IMR-90 (cell line): ENCODE measurements around the gene FAM149A. TPM values are rescaled to one million over a fixed set of nuclear protein-coding genes. Genes with fewer than 3 reads are reported as not detected.

Experiments
- ATAC-seq: fragments of 200-7000 bp; cut with Tn5 transposase; 2 replicates; pipeline ENCODE4 v1.9.1; 2020; ENCODE audit warnings: low read depth, mild to moderate bottlenecking, moderate library complexity
- BruUV-seq: library from RNA; stranded (reverse); fragments of 400-500 nt; replicated peaks from 2 replicates; lab custom pipeline; 2021; lab: Mats Ljungman, UMichigan
- CTCF ChIA-PET: fragments of 300-600 bp; formaldehyde crosslinking; extraction: SDS; loops from one replicate; lab custom pipeline; 2021; ENCODE audit warnings: antibody characterized with exemption; lab: Yijun Ruan, JAX
- POLR2A ChIA-PET: fragments of 300-600 bp; sonication (Branson Sonifier 250); formaldehyde crosslinking; loops from one replicate; lab custom pipeline; 2022; ENCODE audit warnings: antibody characterized with exemption; ENCODE audit not compliant: unreplicated experiment; lab: Charles Lee
- DNase-seq: peaks from one replicate; pipeline ENCODE4 v3.0.0; 2013
- H2AFZ ChIP-seq: replicated peaks from 2 replicates; pipeline ENCODE3; 2013; ENCODE audit warnings: low read length, mild to moderate bottlenecking; ENCODE audit not compliant: poor library complexity
- H2AK5ac ChIP-seq: 2 replicates; pipeline ENCODE4 v1.6.1; 2013; ENCODE audit warnings: low read depth, low read length, inconsistent platforms
- H2AK9ac ChIP-seq: replicated peaks from 2 replicates; pipeline ENCODE3; 2013; ENCODE audit warnings: mild to moderate bottlenecking, low read depth, low read length, moderate library complexity; ENCODE audit not compliant: poor library complexity
- H2BK120ac ChIP-seq: 2 replicates; pipeline ENCODE4 v1.6.1; 2013; ENCODE audit warnings: low read depth, low read length, inconsistent platforms
- H2BK15ac ChIP-seq: 3 replicates; pipeline ENCODE4 v1.6.1; 2013; ENCODE audit warnings: low read depth, low read length, inconsistent platforms
- H2BK20ac ChIP-seq: 2 replicates; pipeline ENCODE4 v1.6.1; 2013; ENCODE audit warnings: low read depth, mild to moderate bottlenecking, inconsistent platforms, low read length, moderate library complexity
- H2BK5ac ChIP-seq: 2 replicates; pipeline ENCODE4 v1.6.1; 2013; ENCODE audit warnings: mild to moderate bottlenecking, low read depth, low read length, inconsistent platforms; ENCODE audit not compliant: poor library complexity, severe bottlenecking
- H3K14ac ChIP-seq: replicated peaks from 2 replicates; pipeline ENCODE4 v1.6.1; 2013; ENCODE audit warnings: low read depth, low read length, inconsistent platforms
- H3K18ac ChIP-seq: 2 replicates; pipeline ENCODE4 v1.6.1; 2013; ENCODE audit warnings: low read depth, low read length, control low read depth
- H3K23ac ChIP-seq: 2 replicates; pipeline ENCODE4 v1.6.1; 2013; ENCODE audit warnings: low read depth, low read length, inconsistent platforms
- H3K27ac ChIP-seq: 2 replicates; pipeline ENCODE4 v1.5.1; 2013; ENCODE audit warnings: mild to moderate bottlenecking, control low read depth, low read length; ENCODE audit not compliant: insufficient read depth
- H3K27me3 ChIP-seq: 2 replicates; pipeline ENCODE4 v1.6.1; 2013; ENCODE audit warnings: low read length; ENCODE audit not compliant: control insufficient read depth, insufficient read depth
- H3K36me3 ChIP-seq: 2 replicates; pipeline ENCODE4 v1.6.1; 2013; ENCODE audit warnings: low read length, mixed read lengths; ENCODE audit not compliant: control insufficient read depth, insufficient read depth
- H3K4ac ChIP-seq: 2 replicates; pipeline ENCODE4 v1.6.1; 2013; ENCODE audit warnings: low read depth, low read length, inconsistent platforms
- H3K4me1 ChIP-seq: 2 replicates; pipeline ENCODE4 v1.6.1; 2013; ENCODE audit warnings: low read length, mixed read lengths; ENCODE audit not compliant: control insufficient read depth, insufficient read depth
- H3K4me2 ChIP-seq: 2 replicates; pipeline ENCODE4 v1.6.1; 2013; ENCODE audit warnings: low read depth, mild to moderate bottlenecking, control low read depth, low read length, moderate library complexity
- H3K4me3 ChIP-seq: 2 replicates; pipeline ENCODE4 v1.5.1; 2013; ENCODE audit warnings: low read depth, mild to moderate bottlenecking, control low read depth, low read length, moderate library complexity; ENCODE audit not compliant: insufficient read depth
- H3K56ac ChIP-seq: 2 replicates; pipeline ENCODE4 v1.6.1; 2013; ENCODE audit warnings: low read length, inconsistent platforms; ENCODE audit not compliant: insufficient read depth; ENCODE audit errors: extremely low read depth
- H3K79me1 ChIP-seq, 2 experiments: 2 replicates each; pipeline ENCODE4 v1.6.1; 2013; ENCODE audit warnings: low read length in 2 of 2, inconsistent platforms in 1 of 2, low read depth in 1 of 2
- H3K9ac ChIP-seq: 2 replicates; pipeline ENCODE4 v1.6.1; 2013; ENCODE audit warnings: low read depth, low read length, control low read depth
- H3K9me1 ChIP-seq: 2 replicates; pipeline ENCODE4 v1.6.1; 2013; ENCODE audit warnings: low read length, inconsistent platforms; ENCODE audit not compliant: insufficient read depth
- H3K9me3 ChIP-seq: 2 replicates; pipeline ENCODE4 v1.6.1; 2013; ENCODE audit warnings: low read length; ENCODE audit not compliant: control insufficient read depth, insufficient read depth
- H4K20me1 ChIP-seq: 2 replicates; pipeline ENCODE4 v1.6.1; 2013; ENCODE audit warnings: low read length, inconsistent platforms; ENCODE audit not compliant: insufficient read depth
- H4K5ac ChIP-seq: 2 replicates; pipeline ENCODE4 v1.6.1; 2013; ENCODE audit warnings: mild to moderate bottlenecking, low read depth, low read length, control low read depth
- H4K8ac ChIP-seq, 2 experiments: 2 replicates each; pipeline ENCODE4 v1.6.1; 2013; ENCODE audit warnings: low read depth in 2 of 2, low read length in 2 of 2, control low read depth in 1 of 2, inconsistent platforms in 1 of 2
- H4K91ac ChIP-seq: 2 replicates; pipeline ENCODE4 v1.6.1; 2013; ENCODE audit warnings: low read depth, low read length, inconsistent platforms; ENCODE audit not compliant: insufficient read depth
- BHLHE40 ChIP-seq: fragments of 150-350 bp; IDR thresholded peaks from 2 replicates; pipeline ENCODE4 v1.6.1; 2016; ENCODE audit warnings: mild to moderate bottlenecking, low read depth, low read length
- CEBPB ChIP-seq: IDR thresholded peaks from 2 replicates; pipeline ENCODE4 v1.6.1; 2012; ENCODE audit warnings: low read depth, low read length, improper control_type of control experiment
- CHD1 ChIP-seq: IDR thresholded peaks from 2 replicates; pipeline ENCODE4 v1.6.1; 2012; ENCODE audit warnings: low read depth, low read length, improper control_type of control experiment
- CTCF ChIP-seq: conservative IDR thresholded peaks from 2 replicates; pipeline ENCODE4 v1.5.1; 2012; ENCODE audit warnings: mild to moderate bottlenecking, low read depth, low read length, improper control_type of control experiment
- ELK1 ChIP-seq: fragments of 150-350 bp; IDR thresholded peaks from 2 replicates; pipeline ENCODE4 v1.6.1; 2016; ENCODE audit warnings: low read depth, mild to moderate bottlenecking, low read length, moderate library complexity, borderline replicate concordance
- FOS ChIP-seq: fragments of 150-350 bp; IDR thresholded peaks from 2 replicates; pipeline ENCODE4 v1.6.1; 2016; ENCODE audit warnings: low read depth, low read length
- MAFK ChIP-seq: IDR thresholded peaks from 2 replicates; pipeline ENCODE4 v1.6.1; 2012; ENCODE audit warnings: low read depth, low read length, improper control_type of control experiment
- MAZ ChIP-seq: IDR thresholded peaks from 2 replicates; pipeline ENCODE4 v1.6.1; 2012; ENCODE audit warnings: low read depth, mild to moderate bottlenecking, low read length, improper control_type of control experiment, moderate library complexity, borderline replicate concordance
- MXI1 ChIP-seq: IDR thresholded peaks from 2 replicates; pipeline ENCODE4 v1.6.1; 2012; ENCODE audit warnings: low read depth, mild to moderate bottlenecking, low read length, moderate library complexity, borderline replicate concordance
- NFE2L2 ChIP-seq: fragments of 150-350 bp; IDR thresholded peaks from 2 replicates; pipeline ENCODE4 v1.6.1; 2016; ENCODE audit warnings: low read depth, mild to moderate bottlenecking, low read length
- POLR2A ChIP-seq: IDR thresholded peaks from 2 replicates; pipeline ENCODE4 v1.6.1; 2012; ENCODE audit warnings: mild to moderate bottlenecking, low read depth, low read length
- RAD21 ChIP-seq: IDR thresholded peaks from 2 replicates; pipeline ENCODE4 v1.6.1; 2012; ENCODE audit warnings: low read length, improper control_type of control experiment
- RCOR1 ChIP-seq: IDR thresholded peaks from 2 replicates; pipeline ENCODE4 v1.6.1; 2012; ENCODE audit warnings: mild to moderate bottlenecking, low read length, improper control_type of control experiment; ENCODE audit not compliant: insufficient replicate concordance
- RFX5 ChIP-seq: IDR thresholded peaks from 2 replicates; pipeline ENCODE4 v1.8.0; 2012; ENCODE audit warnings: low read depth, mild to moderate bottlenecking, low read length, moderate library complexity
- SMC3 ChIP-seq: fragments of 150-350 bp; IDR thresholded peaks from 2 replicates; pipeline ENCODE4 v1.6.1; 2016; ENCODE audit warnings: low read depth, mild to moderate bottlenecking, antibody characterized with exemption, low read length, moderate library complexity
- USF2 ChIP-seq: fragments of 150-350 bp; IDR thresholded peaks from 2 replicates; pipeline ENCODE4 v1.6.1; 2017; ENCODE audit warnings: mild to moderate bottlenecking, antibody characterized with exemption, low read length, low read depth
- WGBS, 2 experiments: methylation state at CpG; one replicate each; pipeline versions ENCODE4 v1.1.5 to v1.1.7; 2013; ENCODE audit warnings: missing lambda C conversion rate in 2 of 2; ENCODE audit not compliant: insufficient read length in 1 of 2; ENCODE audit errors: extremely low coverage in 2 of 2; 5-methylcytosine and 5-hydroxymethylcytosine counted together
- dilution Hi-C: fragments of 300-500 bp; cut with HindIII; formaldehyde crosslinking; loops from one replicate; pipeline ENCODE4 v1.14.3; 2018; ENCODE audit warnings: low sequenced_read_pairs; ENCODE audit not compliant: unreplicated experiment
- in situ Hi-C: fragments of 300-500 bp; cut with MboI; formaldehyde crosslinking; loops from 3 replicates; pipeline ENCODE4 v1.14.3; 2019; ENCODE audit warnings: low sequenced_read_pairs, inconsistent platforms, mixed read lengths
- intact Hi-C: fragments of 100-400 bp; cut with micrococcal nuclease; formaldehyde crosslinking; loops from 2 replicates; pipeline ENCODE4 v1.10.0; 2022
- polyA plus RNA-seq, 3 experiments: library from polyadenylated mRNA; depleted of rRNA; stranded (reverse); fragments of >200 nt; gene quantifications; 2 replicates each; pipeline ENCODE4 v1.2.3, GENCODE V29; 2012; ENCODE audit warnings: low replicate concordance in 1 of 3
- total RNA-seq: library from RNA; depleted of rRNA; stranded (reverse); fragments of >200 nt; gene quantifications from 2 replicates; pipeline ENCODE4 v1.2.3, GENCODE V29; 2012

FAM149A gene
- total and polyA plus RNA-seq, 2 of the 4 experiments (the other 2 are of a cell fraction), result 0.54 to 0.70 TPM

DNA sequence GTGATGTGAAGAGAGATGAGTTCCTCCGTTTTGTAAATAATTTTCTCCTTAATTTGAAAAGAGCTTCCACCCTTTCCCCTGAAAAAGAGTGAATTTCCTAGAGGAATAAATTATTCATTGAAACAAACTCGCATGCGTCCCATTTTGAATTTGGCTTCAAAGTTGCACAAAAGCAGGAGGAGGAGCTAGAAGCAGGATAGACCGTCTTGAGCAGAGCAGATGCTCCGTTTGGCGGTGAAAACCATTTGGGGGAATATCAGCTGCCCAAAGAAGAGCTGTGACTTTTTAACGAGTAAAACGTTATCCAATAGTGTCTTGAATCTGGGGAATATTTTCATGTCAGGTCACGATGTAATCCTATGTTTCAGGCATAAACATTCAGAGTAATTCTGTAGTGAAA, 42.0 kb downstream of the FAM149A start:
- H3K56ac ChIP-seq, result no peak overlapping the region
- H3K27me3 ChIP-seq, result peaks cover 3% of the 10 kb centered on the region; the same call in 1 of the 2 replicates
- no peaks in the 10 kb centered on the region for H3K79me1 ChIP-seq
- no peak overlapping the region for H3K4ac ChIP-seq
- no peak overlapping the region for H2BK15ac ChIP-seq
- no peaks in the 10 kb centered on the region for H3K9me3 ChIP-seq
- dilution Hi-C loops, result no loop called here
- no peak overlapping the region for H4K91ac ChIP-seq
- H3K18ac ChIP-seq, result no peak overlapping the region
- TF ChIP-seq RAD21, result no peak
- no peak for TF ChIP-seq USF2
- TF ChIP-seq MAFK, result no peak
- TF ChIP-seq CTCF, result no peak
- TF ChIP-seq CHD1, result no peak
- no peak for TF ChIP-seq ELK1
- TF ChIP-seq SMC3, result no peak
- no peak for TF ChIP-seq NFE2L2
- no peak for TF ChIP-seq POLR2A
- TF ChIP-seq MAZ, result no peak
- TF ChIP-seq MXI1, result no peak
- no peak for TF ChIP-seq RCOR1
- TF ChIP-seq FOS, result no peak
- TF ChIP-seq BHLHE40, result no peak
- no peak for TF ChIP-seq CEBPB
- TF ChIP-seq RFX5, result no peak
- intact Hi-C loops, result no loop called here
- in situ Hi-C loops, result no loop called here
- CTCF ChIA-PET, result no interaction called here
- H2BK120ac ChIP-seq, result no peak overlapping the region
- H4K8ac ChIP-seq, result no peak overlapping the region
- H2AK5ac ChIP-seq, result no peak overlapping the region
- DNase-seq, result no peak
- no peak overlapping the region for H2AK9ac ChIP-seq
- no peak overlapping the region for H3K14ac ChIP-seq
- H3K9me1 ChIP-seq, result no peaks in the 10 kb centered on the region
- WGBS, 2 experiments, result 62% methylated on average over 7 of the region's 9 CpGs; no CpG with 5 or more reads in 1 of the 2 experiments
- H2BK5ac ChIP-seq, result no peak overlapping the region
- no peaks in the 10 kb centered on the region for H3K36me3 ChIP-seq
- POLR2A ChIA-PET, result no interaction called here
- H4K20me1 ChIP-seq, result no peaks in the 10 kb centered on the region
- H4K5ac ChIP-seq, result no peak overlapping the region
- peaks cover 2% of the 10 kb centered on the region; the same call in 1 of the 2 replicates for H3K4me1 ChIP-seq
- H3K23ac ChIP-seq, result no peak overlapping the region
- ATAC-seq, result no peak
- H3K4me2 ChIP-seq, result no peak overlapping the region
- no peak overlapping the region for H3K9ac ChIP-seq
- no peak overlapping the region for H2BK20ac ChIP-seq
- no peak overlapping the region for H3K27ac ChIP-seq
- H2AFZ ChIP-seq, result no peak overlapping the region
- H3K4me3 ChIP-seq, result no peak overlapping the region
- no TSS peak for BruUV-seq
